GM10266 (cell line): ENCODE measurements around the gene AMPH.

Experiments used
- DNase-seq: peaks from one replicate; pipeline ENCODE4 v3.0.0; 2012; ENCODE audit errors: extremely low spot score
- CTCF ChIP-seq: IDR thresholded peaks from 2 replicates; pipeline ENCODE4 v1.5.1; 2012; ENCODE audit warnings: mild to moderate bottlenecking, low read depth; ENCODE audit not compliant: control insufficient read depth, insufficient read depth; ENCODE audit errors: missing control alignments

AMPH gene

GRCh38 chr7:38630720-38631673, at the start of gene AMPH:
AMPH (minus strand) TSS chr7:38631373; CDS start chr7:38631351, 22 bp downstream.
- TF ChIP-seq CTCF, result no peak
- DNase-seq, result no peak

GRCh38 chr7:38679419-38679818, 48.2 kb upstream of the AMPH start:
- no peak for TF ChIP-seq CTCF
- DNase-seq, result no peak

- DNase-seq, result no peak
- TF ChIP-seq CTCF, result no peak
Measured at GRCh38 chr7:38678698-38679054, 47.5 kb upstream of the AMPH start.

- no peak for TF ChIP-seq CTCF
- DNase-seq, result no peak
Measured at GRCh38 chr7:38677981-38678697, 47.0 kb upstream of the AMPH start.

GRCh38 chr7:38675494-38676106, 44.4 kb upstream of the AMPH start:
- DNase-seq, result no peak
- TF ChIP-seq CTCF, result no peak

GRCh38 chr7:38674513-38674912, 43.3 kb upstream of the AMPH start:
- TF ChIP-seq CTCF, result no peak
- DNase-seq, result no peak

- no peak for TF ChIP-seq CTCF
Measured at GRCh38 chr7:38673795-38674194, 42.6 kb upstream of the AMPH start.

More at GRCh38 chr7:38673795-38674194, 42.6 kb upstream of the AMPH start:
- no peak for DNase-seq
